Mammary epithelial cell (primary cell): Measurements from ENCODE around the gene CAMTA1.

Source experiments
- EZH2 ChIP-seq: IDR thresholded peaks from 2 replicates; pipeline ENCODE4 v1.6.1; 2012; ENCODE audit warnings: low read length, inconsistent platforms, borderline replicate concordance
- TF ChIP-seq, protein P1 (sequence below), 2 donors: IDR thresholded peaks in 1 of 2; conservative IDR thresholded peaks in 1 of 2; 2 replicates each; pipeline ENCODE4 v1.5.1; 2011 to 2012; ENCODE audit warnings: inconsistent platforms in 2 of 2, low read length in 2 of 2, mild to moderate bottlenecking in 2 of 2, control low read depth in 1 of 2, low read depth in 1 of 2; ENCODE audit not compliant: insufficient read depth in 1 of 2; ENCODE audit errors: extremely low read depth in 1 of 2

DNA sequence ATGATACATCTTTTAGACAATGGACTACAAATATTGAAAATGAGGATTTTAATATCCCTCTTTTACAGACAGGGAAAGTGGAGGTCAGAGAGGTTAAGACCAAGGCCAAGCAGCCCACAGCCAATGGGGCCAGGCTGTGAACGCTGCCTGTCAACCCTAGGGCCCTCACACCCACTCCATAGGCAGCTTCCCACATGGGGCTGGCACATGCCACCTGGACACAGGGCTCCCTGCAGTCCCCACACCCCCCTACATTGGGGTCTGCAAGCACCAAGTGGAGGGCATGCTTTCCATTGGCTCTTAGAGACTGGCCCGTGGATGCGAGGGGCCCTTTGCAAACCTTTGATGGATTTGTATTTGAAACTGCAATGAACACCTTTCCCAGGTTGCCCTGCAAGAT, 637.3 kb downstream of the CAMTA1 start:
- TF ChIP-seq, protein P1, sequence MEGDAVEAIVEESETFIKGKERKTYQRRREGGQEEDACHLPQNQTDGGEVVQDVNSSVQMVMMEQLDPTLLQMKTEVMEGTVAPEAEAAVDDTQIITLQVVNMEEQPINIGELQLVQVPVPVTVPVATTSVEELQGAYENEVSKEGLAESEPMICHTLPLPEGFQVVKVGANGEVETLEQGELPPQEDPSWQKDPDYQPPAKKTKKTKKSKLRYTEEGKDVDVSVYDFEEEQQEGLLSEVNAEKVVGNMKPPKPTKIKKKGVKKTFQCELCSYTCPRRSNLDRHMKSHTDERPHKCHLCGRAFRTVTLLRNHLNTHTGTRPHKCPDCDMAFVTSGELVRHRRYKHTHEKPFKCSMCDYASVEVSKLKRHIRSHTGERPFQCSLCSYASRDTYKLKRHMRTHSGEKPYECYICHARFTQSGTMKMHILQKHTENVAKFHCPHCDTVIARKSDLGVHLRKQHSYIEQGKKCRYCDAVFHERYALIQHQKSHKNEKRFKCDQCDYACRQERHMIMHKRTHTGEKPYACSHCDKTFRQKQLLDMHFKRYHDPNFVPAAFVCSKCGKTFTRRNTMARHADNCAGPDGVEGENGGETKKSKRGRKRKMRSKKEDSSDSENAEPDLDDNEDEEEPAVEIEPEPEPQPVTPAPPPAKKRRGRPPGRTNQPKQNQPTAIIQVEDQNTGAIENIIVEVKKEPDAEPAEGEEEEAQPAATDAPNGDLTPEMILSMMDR (conservative IDR thresholded peaks at IDR 0.05 in 1 of 2, IDR thresholded peaks at IDR 0.05 in 1 of 2; ENCODE audit: extremely low read depth in 1 of 2, insufficient read depth in 1 of 2, low read depth in 1 of 2, low read length in 2 of 2), result no peak
- TF ChIP-seq EZH2, result no peak
